IPS-20b (cell line): ENCODE results near the gene CELF5.
"Not testable (repeated sequence)": the region's sequence is repeated elsewhere in the genome, so short reads cannot be mapped to it uniquely, and the experiment has no call there.

Experiments
- H3K27ac ChIP-seq: one replicate; pipeline ENCODE4 v1.5.1; 2013; ENCODE audit warnings: low read length
- H3K27me3 ChIP-seq: 2 replicates; pipeline ENCODE4 v1.6.1; 2013; ENCODE audit warnings: mild to moderate bottlenecking, low read length, inconsistent platforms; ENCODE audit not compliant: insufficient read depth
- H3K36me3 ChIP-seq: 2 replicates; pipeline ENCODE4 v1.6.1; 2013; ENCODE audit warnings: low read depth, mild to moderate bottlenecking, inconsistent platforms, low read length, moderate library complexity; ENCODE audit not compliant: insufficient read depth
- H3K4me1 ChIP-seq: 2 replicates; pipeline ENCODE4 v1.6.1; 2013; ENCODE audit warnings: mild to moderate bottlenecking, control low read depth, inconsistent platforms, low read length, moderate library complexity; ENCODE audit not compliant: insufficient read depth
- H3K4me3 ChIP-seq: 2 replicates; pipeline ENCODE4 v1.5.1; 2013; ENCODE audit warnings: mild to moderate bottlenecking, low read length, inconsistent platforms
- H3K9ac ChIP-seq: 2 replicates; pipeline ENCODE4 v1.6.1; 2013; ENCODE audit warnings: low read depth, mild to moderate bottlenecking, inconsistent platforms, low read length, moderate library complexity
- H3K9me3 ChIP-seq: 2 replicates; pipeline ENCODE4 v1.6.1; 2013; ENCODE audit warnings: mild to moderate bottlenecking, low read depth, low read length, inconsistent platforms; ENCODE audit not compliant: insufficient read depth

CELF5 gene

DNA sequence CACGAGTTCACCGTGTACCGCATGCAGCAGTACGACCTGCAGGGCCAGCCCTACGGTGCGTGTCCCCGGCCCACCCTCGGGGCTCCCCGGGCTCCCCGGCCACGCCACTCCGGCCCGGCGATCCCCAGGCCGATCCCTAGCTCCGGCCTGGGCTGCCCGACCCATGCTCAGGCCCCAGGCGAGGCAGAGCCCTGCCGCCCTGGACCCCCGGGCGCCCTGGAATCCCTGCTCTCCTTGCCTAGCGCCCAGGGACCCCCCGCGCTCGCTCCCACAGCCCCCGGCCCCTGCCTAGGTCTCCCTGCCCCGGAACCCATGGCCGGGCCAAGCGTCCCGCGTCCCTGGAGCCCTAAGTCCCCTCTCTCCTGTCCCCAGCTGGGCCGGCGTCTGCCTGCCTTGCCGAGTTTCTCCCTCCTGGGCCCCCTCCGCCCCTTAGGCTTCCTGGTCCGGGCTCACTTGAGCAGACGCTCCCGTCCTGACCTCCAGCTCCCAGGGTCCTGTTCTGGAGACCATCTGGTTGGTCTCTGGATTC, 38.2 kb upstream of the CELF5 start:
- peak overlapping the region; percentile 87 for H3K9ac ChIP-seq
- H3K4me1 ChIP-seq = peaks cover 5% of the 10 kb centered on the region; the same call in 1 of the 2 replicates
- peaks cover 7% of the 10 kb centered on the region; the same call in 1 of the 2 replicates for H3K36me3 ChIP-seq
- H3K27me3 ChIP-seq = no peaks in the 10 kb centered on the region
- no peaks in the 10 kb centered on the region for H3K9me3 ChIP-seq
- H3K27ac ChIP-seq = no peak overlapping the region
- H3K4me3 ChIP-seq = peak overlapping the region; percentile 87

GRCh38 chr19:3186891-3187661, 37.4 kb upstream of the CELF5 start:
- H3K9ac ChIP-seq = peak overlapping the region; percentile 87
- peaks cover 5% of the 10 kb centered on the region; the same call in 1 of the 2 replicates for H3K4me1 ChIP-seq
- H3K27ac ChIP-seq = no peak overlapping the region
- peaks cover 7% of the 10 kb centered on the region; the same call in 1 of the 2 replicates for H3K36me3 ChIP-seq
- no peaks in the 10 kb centered on the region for H3K27me3 ChIP-seq
- peak overlapping the region; percentile 87 for H3K4me3 ChIP-seq
- H3K9me3 ChIP-seq = no peaks in the 10 kb centered on the region

DNA sequence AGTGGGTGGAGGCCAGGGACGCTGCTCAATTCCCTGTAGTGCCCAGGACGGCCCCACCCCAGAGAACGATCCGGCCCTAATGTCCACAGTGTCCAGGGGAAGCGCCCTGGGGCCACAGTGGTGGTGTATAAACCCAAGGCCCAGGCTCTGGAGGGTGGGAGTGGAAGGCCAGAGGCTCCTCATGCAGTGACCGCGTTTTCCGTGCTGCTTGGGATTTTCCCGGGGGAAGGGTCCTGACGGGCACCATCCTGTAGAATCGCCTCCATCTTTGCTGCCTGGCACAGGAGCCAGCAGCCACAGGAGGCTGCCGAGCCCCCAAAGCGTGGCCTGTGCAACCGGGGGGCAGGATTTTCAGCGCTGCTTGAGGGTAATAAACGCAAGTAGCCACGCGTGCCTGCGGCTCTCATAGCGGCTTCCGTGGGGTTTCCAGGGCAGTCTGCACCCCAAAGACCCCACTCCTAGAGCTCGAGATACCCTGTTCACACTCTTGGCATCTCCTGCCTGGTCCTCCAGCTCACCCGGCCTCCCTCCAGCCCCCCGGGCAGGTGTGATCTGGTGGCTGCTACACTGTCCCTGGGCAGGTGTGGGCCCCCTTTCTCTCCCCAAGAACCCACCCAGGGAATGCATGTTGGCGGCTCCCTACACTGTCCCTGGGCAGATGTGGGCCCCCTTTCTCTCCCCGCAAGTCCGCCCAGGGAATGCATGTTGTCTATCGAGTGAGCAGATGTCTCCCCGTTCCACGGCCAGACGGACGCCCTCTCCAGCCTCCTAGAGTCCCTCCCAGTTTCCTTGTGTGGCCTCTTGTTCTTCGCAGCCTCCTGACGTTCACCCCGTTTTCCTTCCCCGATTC, 36.6 kb upstream of the CELF5 start:
- Histone ChIP-seq H3K36me3 (peaks cover 7% of the 10 kb centered on the region; the same call in 1 of the 2 replicates), H3K4me3 (no peak overlapping the region), H3K9ac (no peak overlapping the region), H3K27ac (no peak overlapping the region), H3K9me3 (no peaks in the 10 kb centered on the region), H3K27me3 (no peaks in the 10 kb centered on the region), H3K4me1 (peaks cover 5% of the 10 kb centered on the region; the same call in 1 of the 2 replicates)

- no peak overlapping the region for H3K27ac ChIP-seq
- no peak overlapping the region for H3K9ac ChIP-seq
- H3K4me3 ChIP-seq = no peak overlapping the region
Measured at GRCh38 chr19:3188627-3189596, 35.5 kb upstream of the CELF5 start.

GRCh38 chr19:3189702-3190469, 34.6 kb upstream of the CELF5 start:
- Histone ChIP-seq H3K27me3 (no peaks in the 10 kb centered on the region), H3K9ac (no peak overlapping the region), H3K4me3 (no peak overlapping the region), H3K4me1 (peaks cover 5% of the 10 kb centered on the region; the same call in 1 of the 2 replicates), H3K9me3 (no peaks in the 10 kb centered on the region), H3K36me3 (peaks cover 17% of the 10 kb centered on the region; the same call in 1 of the 2 replicates), H3K27ac (no peak overlapping the region)

More at GRCh38 chr19:3188627-3189596, 35.5 kb upstream of the CELF5 start:
- no peaks in the 10 kb centered on the region for H3K27me3 ChIP-seq
- H3K36me3 ChIP-seq = peaks cover 11% of the 10 kb centered on the region; the same call in 1 of the 2 replicates
- H3K9me3 ChIP-seq = no peaks in the 10 kb centered on the region
- H3K4me1 ChIP-seq = peaks cover 5% of the 10 kb centered on the region; the same call in 1 of the 2 replicates

DNA sequence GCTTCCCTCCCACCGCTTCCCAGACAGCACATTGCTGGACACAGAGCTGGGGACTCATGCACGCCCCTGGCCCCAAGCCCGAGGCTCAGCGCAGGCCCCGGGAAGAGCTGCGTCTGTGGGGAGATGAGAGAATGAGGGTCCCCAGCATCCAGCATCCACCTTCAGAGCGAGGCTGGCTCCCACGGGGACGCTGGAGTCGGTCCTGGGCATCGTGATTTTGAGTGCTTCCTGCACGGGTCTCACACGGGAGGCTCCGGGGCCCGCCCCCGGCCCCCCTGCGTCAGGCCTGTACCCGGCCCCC, 34.0 kb upstream of the CELF5 start:
- Histone ChIP-seq H3K27ac (no peak overlapping the region), H3K36me3 (peaks cover 17% of the 10 kb centered on the region; the same call in 1 of the 2 replicates), H3K4me3 (no peak overlapping the region), H3K4me1 (peaks cover 5% of the 10 kb centered on the region; the same call in 1 of the 2 replicates), H3K27me3 (no peaks in the 10 kb centered on the region), H3K9me3 (no peaks in the 10 kb centered on the region), H3K9ac (no peak overlapping the region)

DNA sequence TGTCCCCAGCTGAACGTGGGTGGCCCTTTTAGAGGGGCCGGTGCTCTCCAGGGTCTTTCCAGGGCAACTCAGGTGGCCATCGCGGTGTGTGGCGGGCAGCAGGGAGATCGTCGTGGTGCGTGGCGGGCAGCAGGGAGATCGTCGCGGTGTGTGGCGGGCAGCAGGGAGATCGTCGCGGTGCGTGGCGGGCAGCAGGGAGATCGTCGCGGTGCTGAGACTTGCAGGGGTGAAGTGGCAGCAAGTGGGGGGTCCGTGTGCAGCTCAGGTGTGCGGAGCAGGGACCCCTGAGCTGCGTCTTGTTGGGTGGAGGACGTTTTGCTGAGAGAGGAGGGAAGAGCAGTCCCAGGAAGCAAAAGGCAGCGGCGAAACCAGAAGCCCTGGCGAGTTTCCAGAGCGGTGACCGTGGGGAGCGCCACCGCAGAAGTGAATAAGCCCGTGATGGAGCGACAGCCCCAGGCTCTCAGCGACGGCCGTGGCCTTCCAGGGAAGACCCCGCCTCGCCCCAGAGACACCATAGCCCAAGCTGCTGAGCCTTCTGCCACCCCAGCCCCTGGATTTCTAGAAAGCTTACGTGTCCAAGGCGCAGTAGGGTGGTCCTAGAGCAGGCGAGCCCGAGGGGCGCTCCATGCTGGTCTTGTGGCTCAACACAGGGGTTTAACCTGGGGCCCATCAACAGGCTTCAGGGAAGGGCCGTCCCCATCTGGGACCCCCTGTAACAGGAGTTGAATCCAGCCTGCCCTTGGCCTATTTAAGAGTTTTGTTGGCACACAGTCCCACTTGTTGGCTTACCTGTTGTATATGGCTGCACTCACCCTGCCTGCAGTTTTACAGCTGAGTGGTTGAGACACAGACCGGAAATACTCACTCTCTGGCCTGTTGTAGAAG, 33.3 kb upstream of the CELF5 start:
- H3K9me3 ChIP-seq = no peaks in the 10 kb centered on the region
- H3K27me3 ChIP-seq = no peaks in the 10 kb centered on the region
- H3K4me1 ChIP-seq = peaks cover 5% of the 10 kb centered on the region; the same call in 1 of the 2 replicates
- H3K27ac ChIP-seq = no peak overlapping the region
- no peak overlapping the region for H3K9ac ChIP-seq
- no peak overlapping the region for H3K4me3 ChIP-seq
- peaks cover 23% of the 10 kb centered on the region for H3K36me3 ChIP-seq

GRCh38 chr19:3191806-3192104, 32.7 kb upstream of the CELF5 start:
- not testable (repeated sequence) for H3K9me3 ChIP-seq, H3K4me3 ChIP-seq, H3K27me3 ChIP-seq, H3K4me1 ChIP-seq, H3K27ac ChIP-seq, H3K9ac ChIP-seq
- peaks cover 23% of the 10 kb centered on the region for H3K36me3 ChIP-seq

DNA sequence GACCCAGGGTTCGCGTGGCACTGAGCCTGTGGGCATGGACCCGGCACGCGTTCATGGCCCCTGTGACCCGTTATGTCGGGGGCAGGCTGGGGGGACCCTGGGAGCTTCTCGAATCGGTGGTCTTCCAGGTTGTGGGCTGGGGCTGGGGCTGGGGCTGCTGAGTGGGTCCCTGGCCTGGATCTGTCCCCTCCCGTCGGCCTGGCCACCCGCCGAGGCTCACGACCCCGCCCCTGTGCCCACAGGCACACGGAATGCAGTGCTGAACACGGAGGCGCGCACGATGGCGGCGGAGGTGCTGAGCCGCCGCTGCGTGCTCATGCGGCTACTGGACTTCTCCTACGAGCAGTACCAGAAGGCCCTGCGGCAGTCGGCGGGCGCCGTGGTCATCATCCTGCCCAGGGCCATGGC, 32.2 kb upstream of the CELF5 start:
- H3K27me3 ChIP-seq = no peaks in the 10 kb centered on the region
- no peak overlapping the region for H3K9ac ChIP-seq
- H3K27ac ChIP-seq = no peak overlapping the region
- no peaks in the 10 kb centered on the region for H3K9me3 ChIP-seq
- peaks cover under 1% of the 10 kb centered on the region; the same call in 1 of the 2 replicates for H3K4me1 ChIP-seq
- H3K36me3 ChIP-seq = peaks cover 23% of the 10 kb centered on the region
- no peak overlapping the region for H3K4me3 ChIP-seq

DNA sequence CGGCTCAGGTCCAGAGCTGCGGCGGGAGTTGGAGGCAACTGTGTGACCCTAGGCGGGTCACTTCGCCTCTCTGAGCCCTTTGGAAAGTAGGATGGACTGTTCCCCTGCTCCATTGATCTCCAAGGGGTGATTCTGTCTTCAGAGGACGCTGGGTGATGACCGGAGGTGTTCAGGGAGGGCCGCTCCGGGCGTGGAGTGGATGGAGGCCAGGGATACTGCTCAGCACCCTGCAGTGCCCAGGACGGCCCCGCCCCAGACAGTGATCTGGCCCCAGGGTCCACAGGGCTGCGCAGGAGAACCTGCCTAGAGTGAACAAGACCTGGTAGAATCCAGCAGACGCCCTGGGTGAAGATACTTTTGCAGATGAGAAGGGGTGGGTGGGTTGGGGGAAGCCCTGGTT, 31.8 kb upstream of the CELF5 start:
- Histone ChIP-seq H3K27me3 (no peaks in the 10 kb centered on the region), H3K4me3 (no peak overlapping the region), H3K4me1 (no peaks in the 10 kb centered on the region), H3K27ac (no peak overlapping the region), H3K9me3 (no peaks in the 10 kb centered on the region), H3K36me3 (peaks cover 23% of the 10 kb centered on the region), H3K9ac (no peak overlapping the region)
